ENCODE results near the gene PI4K2B. TPM values are rescaled to one million over a fixed set of nuclear protein-coding genes. Genes with fewer than 3 reads are reported as not detected.
"Not testable (repeated sequence)": the region's sequence is repeated elsewhere in the genome, so short reads cannot be mapped to it uniquely, and the experiment has no call there.

The PI4K2B gene
- total RNA-seq, 1 experiment from 2014 or later: 10.3 TPM

DNA sequence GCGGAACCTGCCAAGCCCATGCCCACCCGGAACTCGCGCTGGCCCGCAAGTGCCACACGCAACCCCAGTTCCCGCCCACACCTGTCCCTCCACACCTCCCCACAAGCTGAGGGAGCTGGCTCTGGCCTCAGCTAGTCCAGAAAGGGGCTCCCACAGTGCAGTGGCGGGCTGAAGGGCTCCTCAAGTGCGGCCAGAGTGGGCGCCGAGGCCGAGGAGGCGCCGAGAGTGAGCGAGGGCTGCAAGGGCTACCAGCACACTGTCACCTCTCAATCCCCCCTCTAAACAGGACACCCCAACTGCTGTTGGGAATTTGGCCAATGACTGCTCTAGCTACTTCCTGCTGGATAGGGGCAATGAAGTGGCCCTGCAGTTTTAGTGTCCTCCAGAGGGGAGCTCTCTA is 5.7 kb downstream of the PI4K2B start:
- H3K27ac Mint-ChIP-seq; H3K79me2 ChIP-seq (ENCODE audit: insufficient read depth, low read length); H3T11ph ChIP-seq (ENCODE audit: low read length); H4K5ac ChIP-seq (ENCODE audit: insufficient read length, low read depth, low read length); H2AK5ac ChIP-seq (ENCODE audit: insufficient read length, low read length); H3K9me3 ChIP-seq (ENCODE audit: control insufficient read depth, low read depth, low read length); H2BK5ac ChIP-seq (ENCODE audit: insufficient read length, low read length); H3K23me2 ChIP-seq (ENCODE audit: insufficient read length, low read depth, low read length, poor library complexity, severe bottlenecking); H2BK15ac ChIP-seq (ENCODE audit: low read depth, low read length); H3K27me3 Mint-ChIP-seq (ENCODE audit: low read depth); H2AFZ ChIP-seq (ENCODE audit: low read length); H3K79me1 ChIP-seq (ENCODE audit: insufficient read depth, low read depth, low read length, poor library complexity, severe bottlenecking); DNase-seq; H3K4me1 ChIP-seq (ENCODE audit: insufficient read depth, low read length); H3K56ac ChIP-seq (ENCODE audit: insufficient read length, low read depth, low read length); H3K9ac ChIP-seq (ENCODE audit: extremely low read depth, insufficient read length, low read length); H3K27ac ChIP-seq (ENCODE audit: insufficient read length, low read depth, low read length); H2BK20ac ChIP-seq (ENCODE audit: low read depth, low read length, poor library complexity, severe bottlenecking); H3K18ac ChIP-seq (ENCODE audit: insufficient read length, low read depth, low read length); H4K8ac ChIP-seq (replicated peaks; ENCODE audit: insufficient read length, low read depth, low read length); H3K9me3 Mint-ChIP-seq; H3K4me2 ChIP-seq (ENCODE audit: insufficient read depth, insufficient read length, low read length); H3K23ac ChIP-seq (ENCODE audit: insufficient read length, low read depth, low read length); H3K27me3 ChIP-seq (ENCODE audit: insufficient read depth, low read length); H2BK12ac ChIP-seq (ENCODE audit: insufficient read length, low read depth, low read length); H4K20me1 ChIP-seq (ENCODE audit: control insufficient read depth, insufficient read depth, insufficient read length); H2BK120ac ChIP-seq (ENCODE audit: low read depth, low read length, poor library complexity, severe bottlenecking); H3K14ac ChIP-seq (ENCODE audit: insufficient read depth, low read length); H3K4me3 Mint-ChIP-seq; H4K91ac ChIP-seq (ENCODE audit: insufficient read length, low read depth, low read length); H3K4ac ChIP-seq (ENCODE audit: low read depth, low read length): not testable (repeated sequence)
- H3K4me1 Mint-ChIP-seq: peaks cover 22 to 27% of the 10 kb centered on the region in 2 experiments
- peaks cover 10 to 22% (median 15%) of the 10 kb centered on the region in 3 experiments for H3K36me3 Mint-ChIP-seq (ENCODE audit: insufficient read depth in 1 of 3, low read depth in 3 of 3)
- no CpG with 5 or more reads among the region's 15 CpGs for WGBS (ENCODE audit: extremely low coverage, insufficient read length, low lambda C conversion rate)
- TF ChIP-seq, protein P1, sequence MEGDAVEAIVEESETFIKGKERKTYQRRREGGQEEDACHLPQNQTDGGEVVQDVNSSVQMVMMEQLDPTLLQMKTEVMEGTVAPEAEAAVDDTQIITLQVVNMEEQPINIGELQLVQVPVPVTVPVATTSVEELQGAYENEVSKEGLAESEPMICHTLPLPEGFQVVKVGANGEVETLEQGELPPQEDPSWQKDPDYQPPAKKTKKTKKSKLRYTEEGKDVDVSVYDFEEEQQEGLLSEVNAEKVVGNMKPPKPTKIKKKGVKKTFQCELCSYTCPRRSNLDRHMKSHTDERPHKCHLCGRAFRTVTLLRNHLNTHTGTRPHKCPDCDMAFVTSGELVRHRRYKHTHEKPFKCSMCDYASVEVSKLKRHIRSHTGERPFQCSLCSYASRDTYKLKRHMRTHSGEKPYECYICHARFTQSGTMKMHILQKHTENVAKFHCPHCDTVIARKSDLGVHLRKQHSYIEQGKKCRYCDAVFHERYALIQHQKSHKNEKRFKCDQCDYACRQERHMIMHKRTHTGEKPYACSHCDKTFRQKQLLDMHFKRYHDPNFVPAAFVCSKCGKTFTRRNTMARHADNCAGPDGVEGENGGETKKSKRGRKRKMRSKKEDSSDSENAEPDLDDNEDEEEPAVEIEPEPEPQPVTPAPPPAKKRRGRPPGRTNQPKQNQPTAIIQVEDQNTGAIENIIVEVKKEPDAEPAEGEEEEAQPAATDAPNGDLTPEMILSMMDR (conservative IDR thresholded peaks at IDR 0.05): 0 out of 3 replicates have a peak, but pooled peaks have one; percentile 22

DNA sequence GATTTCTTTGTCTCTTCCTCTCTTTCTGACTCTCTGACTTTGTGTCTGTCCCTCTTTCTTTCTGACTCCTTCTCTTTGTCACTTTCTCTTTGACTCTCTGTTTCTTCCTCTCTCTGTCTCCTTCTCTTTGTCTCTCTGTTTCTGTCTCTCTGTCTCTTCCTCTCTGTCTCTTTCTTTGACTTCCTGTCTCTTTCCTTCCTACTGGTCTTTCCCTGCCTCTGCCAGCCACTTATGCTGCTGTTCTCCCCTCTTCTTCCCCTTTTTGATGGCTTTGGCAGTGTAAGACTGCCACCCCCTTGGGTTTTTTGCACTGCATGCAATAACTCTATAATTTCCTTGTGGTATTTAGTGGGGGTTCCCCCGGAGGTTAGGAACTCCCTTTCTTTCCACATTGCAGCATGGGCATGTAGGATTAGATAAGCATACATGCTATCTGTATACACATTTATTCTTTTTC is 6.9 kb downstream of the PI4K2B start:
- not testable (repeated sequence) for H3K9me3 ChIP-seq (ENCODE audit: control insufficient read depth, low read depth, low read length); H3K4me1 ChIP-seq (ENCODE audit: insufficient read depth, low read length); H3K27me3 Mint-ChIP-seq (ENCODE audit: low read depth); H3K4ac ChIP-seq (ENCODE audit: low read depth, low read length); H3K18ac ChIP-seq (ENCODE audit: insufficient read length, low read depth, low read length); H3K23ac ChIP-seq (ENCODE audit: insufficient read length, low read depth, low read length); H3K4me3 Mint-ChIP-seq; H3K79me2 ChIP-seq (ENCODE audit: insufficient read depth, low read length); H3K56ac ChIP-seq (ENCODE audit: insufficient read length, low read depth, low read length); H3K4me2 ChIP-seq (ENCODE audit: insufficient read depth, insufficient read length, low read length); H2BK5ac ChIP-seq (ENCODE audit: insufficient read length, low read length); H3K27me3 ChIP-seq (ENCODE audit: insufficient read depth, low read length); H3K9me3 Mint-ChIP-seq; H4K91ac ChIP-seq (ENCODE audit: insufficient read length, low read depth, low read length); H2AFZ ChIP-seq (ENCODE audit: low read length); H2BK12ac ChIP-seq (ENCODE audit: insufficient read length, low read depth, low read length); H3K27ac Mint-ChIP-seq; H3K9ac ChIP-seq (ENCODE audit: extremely low read depth, insufficient read length, low read length); H3K27ac ChIP-seq (ENCODE audit: insufficient read length, low read depth, low read length); H4K20me1 ChIP-seq (ENCODE audit: control insufficient read depth, insufficient read depth, insufficient read length); H3K23me2 ChIP-seq (ENCODE audit: insufficient read length, low read depth, low read length, poor library complexity, severe bottlenecking); H3T11ph ChIP-seq (ENCODE audit: low read length); H2BK20ac ChIP-seq (ENCODE audit: low read depth, low read length, poor library complexity, severe bottlenecking); H2AK5ac ChIP-seq (ENCODE audit: insufficient read length, low read length); H4K8ac ChIP-seq (replicated peaks; ENCODE audit: insufficient read length, low read depth, low read length); H2BK120ac ChIP-seq (ENCODE audit: low read depth, low read length, poor library complexity, severe bottlenecking); H3K14ac ChIP-seq (ENCODE audit: insufficient read depth, low read length); H3K79me1 ChIP-seq (ENCODE audit: insufficient read depth, low read depth, low read length, poor library complexity, severe bottlenecking); DNase-seq; H4K5ac ChIP-seq (ENCODE audit: insufficient read length, low read depth, low read length); H2BK15ac ChIP-seq (ENCODE audit: low read depth, low read length)
- Mint-ChIP-seq H3K4me1 (peaks cover 22 to 25% of the 10 kb centered on the region in 2 experiments), H3K36me3 (ENCODE audit: insufficient read depth in 1 of 3, low read depth in 3 of 3) (peaks cover 16 to 23% (median 21%) of the 10 kb centered on the region in 3 experiments)
- WGBS (ENCODE audit: extremely low coverage, insufficient read length, low lambda C conversion rate): no CpG with 5 or more reads among the region's 1 CpG

Data from H9 (cell line).